IPS DF 4.7 (cell line): ENCODE results near the gene RANBP10.

ENCODE experiments used
- DNase-seq: peaks from one replicate; pipeline ENCODE4 v3.0.0-alpha.2; 2013; ENCODE audit warnings: low spot score; ENCODE audit errors: extremely low read depth

The RANBP10 gene

GRCh38 chr16:67828651-67829050 is 22.3 kb upstream of the RANBP10 start:
- no peak for DNase-seq

- DNase-seq: no peak
Observed at GRCh38 chr16:67825906-67826305, 19.5 kb upstream of the RANBP10 start.

- DNase-seq: no peak
Observed at GRCh38 chr16:67825119-67825518, 18.8 kb upstream of the RANBP10 start.

- DNase-seq: no peak
Observed at GRCh38 chr16:67822511-67822910, 16.2 kb upstream of the RANBP10 start.

- DNase-seq: no peak
Observed at GRCh38 chr16:67820608-67821259, 14.4 kb upstream of the RANBP10 start.

- DNase-seq: no peak
Observed at GRCh38 chr16:67814567-67814966, 8.2 kb upstream of the RANBP10 start.

GRCh38 chr16:67811899-67812298 is 5.5 kb upstream of the RANBP10 start:
- no peak for DNase-seq

- no peak for DNase-seq
Observed at GRCh38 chr16:67807148-67807682, 855 bp upstream of the RANBP10 start.

GRCh38 chr16:67805718-67806427 is 487 bp downstream of the RANBP10 start:
- no peak for DNase-seq

GRCh38 chr16:67804853-67805542 is 1.4 kb downstream of the RANBP10 start:
- DNase-seq: no peak

- no peak for DNase-seq
Observed at GRCh38 chr16:67803894-67804293, 2.5 kb downstream of the RANBP10 start.

- DNase-seq: no peak
Observed at GRCh38 chr16:67801883-67802282, 4.5 kb downstream of the RANBP10 start.

GRCh38 chr16:67801241-67801640 is 5.1 kb downstream of the RANBP10 start:
- no peak for DNase-seq

- no peak for DNase-seq
Observed at GRCh38 chr16:67800338-67800926, 5.9 kb downstream of the RANBP10 start.

GRCh38 chr16:67796099-67796718 is 10.2 kb downstream of the RANBP10 start:
- DNase-seq: no peak

GRCh38 chr16:67790071-67790470 is 16.3 kb downstream of the RANBP10 start:
- DNase-seq: no peak

- DNase-seq: no peak
Observed at GRCh38 chr16:67786491-67786890, 19.9 kb downstream of the RANBP10 start.

GRCh38 chr16:67783353-67783725 is 23.0 kb downstream of the RANBP10 start:
- DNase-seq: no peak

GRCh38 chr16:67782567-67783352 is 23.6 kb downstream of the RANBP10 start:
- DNase-seq: no peak

- no peak for DNase-seq
Observed at GRCh38 chr16:67781565-67781921, 24.8 kb downstream of the RANBP10 start.
